Measurements from ENCODE around the gene SPRY4.

DNA sequence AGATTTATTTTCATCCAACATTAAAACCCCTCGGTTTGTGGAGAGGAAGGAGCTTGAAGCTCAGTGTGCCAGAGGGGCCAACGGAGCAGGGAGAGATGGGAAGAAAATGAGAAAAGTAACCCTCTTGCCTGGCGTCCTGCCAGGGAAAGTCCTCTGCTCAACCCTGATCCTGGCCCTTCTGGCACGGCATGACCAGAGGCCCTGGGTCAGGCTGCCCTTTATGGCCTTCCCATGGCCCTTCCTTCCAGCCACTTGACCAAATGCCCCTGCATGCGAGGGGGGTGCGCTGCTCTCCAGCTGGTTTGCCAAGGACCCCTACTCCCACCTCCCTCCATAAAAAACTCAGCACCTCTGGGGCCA lies 43.8 kb downstream of the SPRY4 start:
- TF ChIP-seq POLR2A (IDR thresholded peaks at IDR 0.05; ENCODE audit: low read length): no peak
- no peak for TF ChIP-seq GATA1 (IDR thresholded peaks at IDR 0.05; ENCODE audit: low read depth, low read length)
